ENCODE results near the gene TMEM163. TPM values are rescaled to one million over a fixed set of nuclear protein-coding genes. Genes with fewer than 3 reads are reported as not detected.

The TMEM163 gene
- total RNA-seq, 2 donors from 2014 or later, result 16.2 to 27.5 TPM

DNA sequence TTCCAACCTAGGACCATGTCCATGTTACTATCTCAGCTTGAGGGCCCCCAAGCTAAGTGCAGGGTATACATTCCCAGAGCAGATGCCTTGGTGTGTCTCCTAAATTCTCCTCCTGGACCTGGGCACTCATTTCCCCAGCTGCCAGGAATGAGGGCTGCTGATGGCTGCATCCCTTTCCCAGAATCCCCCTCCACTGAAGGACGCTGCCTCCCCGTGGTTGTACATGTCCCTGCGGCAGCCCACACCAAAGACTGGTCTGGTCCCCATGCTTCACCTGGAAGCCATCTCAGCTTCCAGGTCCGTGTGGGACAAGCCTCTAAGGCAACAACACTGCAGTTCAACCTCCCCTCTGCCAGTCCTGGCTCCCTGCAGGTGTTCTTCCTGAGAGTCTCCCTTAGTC lies 14.6 kb downstream of the TMEM163 start:
- Histone ChIP-seq H3K4me3 (no peak overlapping the region), H3K27me3 (no peaks in the 10 kb centered on the region), H3K4me1 (peaks cover 21% of the 10 kb centered on the region), H3K27ac (no peak overlapping the region), H3K36me3 (replicated peaks in 1 of 2; ENCODE audit: insufficient read depth in 1 of 2, low read depth in 2 of 2) (no peaks in the 10 kb centered on the region), H3K9me3 (no peaks in the 10 kb centered on the region)
- intact Hi-C loops (cut with DNase I), result no loop called here
- WGBS, 2 donors, result 80 to 86% methylated on average over 3 to 4 of the region's 4 CpGs
- ATAC-seq (no peak), DNase-seq (peak in 2 of 4 donors; percentile 33 to 43)
- TF ChIP-seq POLR2A (IDR thresholded peaks at IDR 0.05) (no peak), CTCF (IDR thresholded peaks at IDR 0.05) (peak in 3 of 7 experiments; percentile 6 to 29 (median 22))

DNA sequence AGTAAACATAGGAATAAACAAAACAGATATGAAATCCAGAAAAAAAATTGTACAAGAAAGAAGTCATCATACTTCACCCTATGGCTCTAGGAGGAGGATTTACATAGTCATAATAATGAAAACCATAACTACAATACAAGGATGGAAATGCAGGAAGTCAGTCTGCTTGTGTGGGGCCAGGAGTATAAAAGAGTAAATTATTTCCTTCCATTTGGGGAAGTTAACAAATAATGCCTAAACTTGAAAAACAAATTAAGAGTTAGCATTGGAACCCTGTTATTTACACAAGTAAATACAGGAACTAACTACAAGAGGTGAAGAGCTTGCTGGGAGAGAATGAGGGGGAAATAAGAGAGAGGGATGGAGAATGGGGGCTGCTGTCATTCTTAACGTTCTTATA lies 15.4 kb downstream of the TMEM163 start:
- Histone ChIP-seq H3K36me3 (replicated peaks in 1 of 2; ENCODE audit: insufficient read depth in 1 of 2, low read depth in 2 of 2) (no peaks in the 10 kb centered on the region), H3K27me3 (no peaks in the 10 kb centered on the region), H3K4me1 (peaks cover 21% of the 10 kb centered on the region), H3K27ac (peak overlapping the region in 1 of 4 donors; percentile 35), H3K9me3 (no peaks in the 10 kb centered on the region), H3K4me3 (no peak overlapping the region)
- intact Hi-C loops (cut with DNase I), result no loop called here
- ATAC-seq, result no peak
- WGBS, 2 donors, result 40 to 42% methylated on average over 1 of the region's 1 CpG
- TF ChIP-seq CTCF (IDR thresholded peaks at IDR 0.05) (no peak), POLR2A (IDR thresholded peaks at IDR 0.05) (no peak)
- no peak for DNase-seq

- TF ChIP-seq POLR2A (IDR thresholded peaks at IDR 0.05), result no peak
- no peak for TF ChIP-seq CTCF (IDR thresholded peaks at IDR 0.05)
- no peak overlapping the region for H3K27ac ChIP-seq
- intact Hi-C loops (cut with DNase I), result no loop called here
- no peaks in the 10 kb centered on the region for H3K9me3 ChIP-seq
- ATAC-seq (no peak), DNase-seq (no peak)
- no peaks in the 10 kb centered on the region for H3K27me3 ChIP-seq
- peaks cover 9% of the 10 kb centered on the region for H3K4me1 ChIP-seq
- H3K4me3 ChIP-seq, result no peak overlapping the region
- H3K36me3 ChIP-seq (replicated peaks in 1 of 2; ENCODE audit: insufficient read depth in 1 of 2, low read depth in 2 of 2), result no peaks in the 10 kb centered on the region
- WGBS, 2 donors, result 93 to 94% methylated on average over 5 of the region's 5 CpGs
Measured at GRCh38 chr2:134700730-134701129, 18.1 kb downstream of the TMEM163 start.

- Histone ChIP-seq H3K9me3 (no peaks in the 10 kb centered on the region), H3K4me3 (no peak overlapping the region), H3K36me3 (replicated peaks in 1 of 2; ENCODE audit: insufficient read depth in 1 of 2, low read depth in 2 of 2) (no peaks in the 10 kb centered on the region), H3K4me1 (peaks cover 34% of the 10 kb centered on the region), H3K27ac (no peak overlapping the region), H3K27me3 (no peaks in the 10 kb centered on the region)
- no peak for TF ChIP-seq POLR2A (IDR thresholded peaks at IDR 0.05)
- TF ChIP-seq CTCF (IDR thresholded peaks at IDR 0.05), result no peak
- ATAC-seq, result no peak
- intact Hi-C loops (cut with DNase I), result no loop called here
- no peak for DNase-seq
Measured at GRCh38 chr2:134694411-134694810, 24.4 kb downstream of the TMEM163 start.

Measured in body of pancreas (tissue), 4 donors.